ENCODE data around the gene HEPHL1.

Gene HEPHL1

GRCh38 chr11:94018721-94019120 is 2.4 kb upstream of the HEPHL1 start:
- DNase-seq (ENCODE audit: low read depth) = no peak
- no peak overlapping the region for H3K4me3 ChIP-seq (ENCODE audit: low read depth, low read length)

- no peak for DNase-seq (ENCODE audit: low read depth)
- no peak overlapping the region for H3K4me3 ChIP-seq (ENCODE audit: low read depth, low read length)
Measured at GRCh38 chr11:94023856-94024255, 2.7 kb downstream of the HEPHL1 start.

DNA sequence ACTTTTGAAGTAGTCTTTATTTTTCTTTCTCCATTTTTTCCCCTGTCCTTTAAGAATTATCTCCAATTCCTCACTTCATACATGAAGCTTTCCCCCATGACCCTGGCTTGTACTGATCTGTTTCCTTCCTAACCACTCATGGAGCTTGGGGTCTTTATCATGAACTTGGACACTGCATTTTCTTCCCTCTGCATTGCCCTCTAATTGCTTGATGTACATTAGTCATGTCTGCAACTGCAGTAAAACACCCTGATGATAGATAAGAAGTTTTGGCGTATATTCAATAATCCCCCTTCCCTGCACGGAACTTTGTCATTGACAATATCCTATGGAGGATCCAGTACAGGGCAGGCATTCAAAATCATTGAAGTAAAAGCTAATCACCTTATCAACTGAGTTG is 3.4 kb downstream of the HEPHL1 start:
- no peak for DNase-seq (ENCODE audit: low read depth)
- no peak overlapping the region for H3K4me3 ChIP-seq (ENCODE audit: low read depth, low read length)

- no peak for DNase-seq (ENCODE audit: low read depth)
- no peak overlapping the region for H3K4me3 ChIP-seq (ENCODE audit: low read depth, low read length)
Measured at GRCh38 chr11:94025690-94026394, 4.7 kb downstream of the HEPHL1 start.

DNA sequence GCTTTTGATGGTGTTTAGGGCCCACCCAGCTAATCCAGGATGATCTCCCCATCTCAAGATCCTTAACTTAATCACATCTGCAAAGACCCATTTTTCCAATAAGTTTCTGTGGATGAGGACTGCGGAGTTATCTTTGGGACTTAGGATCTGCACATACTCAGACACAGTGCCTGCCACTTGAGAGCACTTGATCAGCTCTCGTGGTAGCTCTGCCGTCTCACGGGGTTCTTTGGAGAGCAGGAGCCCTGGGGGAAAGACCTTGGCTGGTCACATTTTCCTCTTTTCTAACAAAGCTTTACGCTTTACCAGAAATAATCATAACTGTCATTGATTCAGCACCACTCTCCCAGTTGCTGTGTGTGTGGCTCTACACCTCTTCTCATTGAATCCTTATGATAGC is 6.1 kb downstream of the HEPHL1 start:
- no peak for DNase-seq (ENCODE audit: low read depth)
- H3K4me3 ChIP-seq (ENCODE audit: low read depth, low read length) = no peak overlapping the region

DNA sequence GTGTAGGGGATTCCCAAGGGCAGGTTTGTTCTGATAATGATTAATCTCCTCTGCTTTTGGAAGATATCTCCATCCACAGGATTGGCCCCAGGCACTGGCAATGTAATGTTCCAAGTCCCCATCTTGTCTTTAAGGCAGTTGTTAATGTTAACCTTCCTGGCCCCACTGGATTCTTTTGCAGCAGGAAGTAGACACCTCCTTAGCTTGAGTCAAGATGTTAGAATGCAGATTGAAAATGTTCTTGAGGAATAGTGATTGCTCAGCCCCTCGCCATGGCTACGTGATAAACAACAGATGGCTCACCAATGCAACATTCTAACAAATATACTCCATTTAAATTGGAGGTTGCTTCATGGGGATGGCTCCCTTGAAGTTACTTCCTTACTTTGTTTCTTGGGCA is 7.3 kb downstream of the HEPHL1 start:
- no peak overlapping the region for H3K4me3 ChIP-seq (ENCODE audit: low read depth, low read length)
- DNase-seq (ENCODE audit: low read depth) = peak; percentile 15

- DNase-seq (ENCODE audit: low read depth) = no peak
Measured at GRCh38 chr11:94030059-94030458, 8.9 kb downstream of the HEPHL1 start.

DNA sequence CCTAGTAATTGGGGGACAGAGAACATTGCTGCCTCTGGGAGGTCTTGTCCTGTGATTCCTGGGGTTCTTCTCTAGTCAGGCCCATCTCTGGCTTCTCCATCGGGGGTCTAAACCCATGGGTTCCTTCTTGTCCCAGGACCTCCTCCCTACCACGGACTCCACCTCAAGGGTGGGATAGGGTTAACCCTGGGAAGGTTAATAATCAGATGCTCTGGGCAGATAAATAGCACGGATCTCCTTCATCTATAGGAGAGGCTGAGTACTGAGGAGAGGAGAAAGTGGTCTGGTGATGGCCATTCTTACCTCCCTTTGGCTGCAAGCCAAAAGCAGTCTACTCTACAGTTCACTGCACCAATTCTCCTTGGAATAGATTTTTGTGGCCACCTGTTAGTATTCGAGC is 10.5 kb downstream of the HEPHL1 start:
- no peak overlapping the region for H3K4me3 ChIP-seq (ENCODE audit: low read depth, low read length)
- no peak for DNase-seq (ENCODE audit: low read depth)

More at GRCh38 chr11:94030059-94030458, 8.9 kb downstream of the HEPHL1 start:
- H3K4me3 ChIP-seq (ENCODE audit: low read depth, low read length) = no peak overlapping the region

GRCh38 chr11:94032066-94032465 is 10.9 kb downstream of the HEPHL1 start:
- H3K4me3 ChIP-seq (ENCODE audit: low read depth, low read length) = no peak overlapping the region
- no peak for DNase-seq (ENCODE audit: low read depth)

- no peak overlapping the region for H3K4me3 ChIP-seq (ENCODE audit: low read depth, low read length)
- DNase-seq (ENCODE audit: low read depth) = no peak
Measured at GRCh38 chr11:94032725-94033124, 11.6 kb downstream of the HEPHL1 start.

GRCh38 chr11:94034207-94034606 is 13.1 kb downstream of the HEPHL1 start:
- no peak overlapping the region for H3K4me3 ChIP-seq (ENCODE audit: low read depth, low read length)
- DNase-seq (ENCODE audit: low read depth) = no peak

GRCh38 chr11:94036096-94036495 is 14.9 kb downstream of the HEPHL1 start:
- H3K4me3 ChIP-seq (ENCODE audit: low read depth, low read length) = no peak overlapping the region
- DNase-seq (ENCODE audit: low read depth) = no peak

DNA sequence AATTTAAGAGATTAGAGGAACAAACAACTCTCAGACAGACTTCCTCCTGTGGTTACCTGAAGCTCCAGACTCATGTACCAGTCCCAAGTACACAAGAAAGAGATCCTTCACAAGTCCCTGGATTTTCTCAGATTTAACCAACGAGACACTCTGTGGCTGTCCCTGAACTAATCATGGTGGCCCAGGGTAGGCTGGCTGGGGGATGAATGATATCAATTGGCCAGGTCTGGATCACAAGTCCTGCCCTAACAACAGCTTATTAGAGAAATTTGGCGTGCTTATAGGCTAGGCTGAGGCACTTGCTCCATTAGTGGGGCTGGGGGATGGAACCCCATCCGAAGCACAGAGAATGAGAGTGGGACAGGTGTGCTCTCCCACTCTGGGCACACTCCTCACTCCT is 22.1 kb downstream of the HEPHL1 start:
- no peak for DNase-seq (ENCODE audit: low read depth)
- H3K4me3 ChIP-seq (ENCODE audit: low read depth, low read length) = no peak overlapping the region

DNA sequence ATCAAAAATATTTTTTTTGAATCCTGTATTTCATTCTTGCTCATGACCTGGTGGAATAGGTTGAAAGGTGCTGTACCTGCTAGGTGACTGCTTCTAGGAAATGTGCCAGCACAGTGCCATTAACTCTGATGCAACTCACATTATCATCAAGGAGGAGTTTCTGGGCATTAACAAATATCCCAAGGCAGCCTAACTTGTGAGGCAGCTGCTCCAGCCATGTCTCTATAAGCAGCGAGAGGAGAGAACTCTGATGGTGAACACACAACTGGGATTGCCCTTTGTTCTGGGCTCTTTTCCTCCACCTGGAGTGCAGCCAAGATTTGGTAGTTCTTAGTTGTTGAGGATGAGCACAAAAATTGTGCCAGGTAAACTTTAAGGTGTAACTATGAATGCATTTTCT is 25.6 kb downstream of the HEPHL1 start:
- DNase-seq (ENCODE audit: low read depth) = no peak
- H3K4me3 ChIP-seq (ENCODE audit: low read depth, low read length) = no peak overlapping the region

DNA sequence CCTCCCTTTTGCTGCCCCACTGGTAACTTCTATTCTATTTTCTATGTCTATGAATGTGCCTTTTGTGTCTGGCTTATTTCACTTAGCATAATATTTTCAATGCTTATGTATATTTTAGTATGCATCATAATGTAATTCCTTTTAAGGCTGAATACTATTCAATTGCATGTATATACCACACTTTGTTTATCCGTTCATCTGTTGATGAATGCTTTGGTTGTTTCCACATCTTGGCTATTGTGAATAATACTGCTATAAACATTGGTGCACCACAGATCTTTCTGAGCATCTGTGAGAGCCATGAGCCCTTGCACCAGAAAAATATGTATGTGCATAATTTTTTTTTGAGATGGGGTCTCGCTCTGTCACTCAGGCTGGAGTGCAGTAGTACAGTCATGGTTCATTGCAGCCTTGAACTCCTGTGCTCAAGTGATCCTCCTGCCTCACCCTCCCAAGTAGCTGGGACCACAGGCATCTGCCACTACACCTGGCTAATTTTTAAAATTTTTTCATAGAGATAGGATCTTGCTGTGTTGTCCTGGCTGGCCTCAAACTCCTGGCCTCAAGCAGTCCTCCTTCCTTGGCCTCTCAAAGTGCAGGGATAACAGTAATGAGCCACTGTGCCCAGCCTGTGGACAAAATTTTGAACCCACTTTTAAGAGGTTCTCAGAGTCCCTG is 27.0 kb downstream of the HEPHL1 start:
- no peak overlapping the region for H3K4me3 ChIP-seq (ENCODE audit: low read depth, low read length)
- DNase-seq (ENCODE audit: low read depth) = no peak

DNA sequence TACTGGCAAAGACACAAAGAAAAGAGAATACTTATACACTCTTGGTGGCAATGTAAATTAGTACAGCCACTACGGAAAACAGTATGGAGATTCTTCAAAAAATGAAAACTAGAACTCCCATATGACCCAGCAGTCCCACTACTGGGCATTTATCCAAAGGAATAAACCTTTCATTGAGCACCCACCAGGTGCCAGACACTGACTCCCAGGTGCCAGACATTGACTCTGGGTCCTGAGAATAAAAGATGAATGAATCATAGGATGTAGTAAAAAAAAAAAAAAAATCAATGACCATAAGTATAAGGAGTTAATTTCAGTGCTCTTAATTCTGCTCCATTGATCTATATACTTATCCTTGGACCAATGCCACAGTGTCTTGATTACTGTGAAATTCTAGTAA is 28.2 kb downstream of the HEPHL1 start:
- no peak overlapping the region for H3K4me3 ChIP-seq (ENCODE audit: low read depth, low read length)
- no peak for DNase-seq (ENCODE audit: low read depth)

- DNase-seq (ENCODE audit: low read depth) = no peak
- no peak overlapping the region for H3K4me3 ChIP-seq (ENCODE audit: low read depth, low read length)
Measured at GRCh38 chr11:94058630-94059029, 37.5 kb downstream of the HEPHL1 start.

GRCh38 chr11:94059065-94059464 is 37.9 kb downstream of the HEPHL1 start:
- DNase-seq (ENCODE audit: low read depth) = no peak
- no peak overlapping the region for H3K4me3 ChIP-seq (ENCODE audit: low read depth, low read length)

- no peak for DNase-seq (ENCODE audit: low read depth)
Measured at GRCh38 chr11:94060401-94060800, 39.2 kb downstream of the HEPHL1 start.

DNA sequence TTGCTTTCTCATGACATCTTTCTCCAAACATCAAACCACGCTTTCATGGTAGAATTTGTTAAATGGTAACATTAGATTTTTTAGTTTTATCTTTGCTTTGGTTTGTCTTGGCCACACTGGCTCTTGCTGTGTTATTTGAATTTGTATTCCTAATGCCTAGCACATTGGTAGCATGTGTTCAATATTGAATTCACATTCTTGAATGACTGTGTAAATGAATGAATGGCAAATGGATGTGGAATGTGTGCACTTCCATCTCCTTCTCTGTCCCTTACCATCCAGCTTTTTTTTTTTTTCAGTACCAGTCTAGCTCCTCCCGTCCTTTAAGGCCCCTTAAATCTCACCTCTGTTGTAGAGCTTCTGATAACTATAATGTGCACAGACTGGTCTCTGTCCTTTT is 41.2 kb downstream of the HEPHL1 start:
- no peak for DNase-seq (ENCODE audit: low read depth)
- no peak overlapping the region for H3K4me3 ChIP-seq (ENCODE audit: low read depth, low read length)

More at GRCh38 chr11:94060401-94060800, 39.2 kb downstream of the HEPHL1 start:
- no peak overlapping the region for H3K4me3 ChIP-seq (ENCODE audit: low read depth, low read length)

DNA sequence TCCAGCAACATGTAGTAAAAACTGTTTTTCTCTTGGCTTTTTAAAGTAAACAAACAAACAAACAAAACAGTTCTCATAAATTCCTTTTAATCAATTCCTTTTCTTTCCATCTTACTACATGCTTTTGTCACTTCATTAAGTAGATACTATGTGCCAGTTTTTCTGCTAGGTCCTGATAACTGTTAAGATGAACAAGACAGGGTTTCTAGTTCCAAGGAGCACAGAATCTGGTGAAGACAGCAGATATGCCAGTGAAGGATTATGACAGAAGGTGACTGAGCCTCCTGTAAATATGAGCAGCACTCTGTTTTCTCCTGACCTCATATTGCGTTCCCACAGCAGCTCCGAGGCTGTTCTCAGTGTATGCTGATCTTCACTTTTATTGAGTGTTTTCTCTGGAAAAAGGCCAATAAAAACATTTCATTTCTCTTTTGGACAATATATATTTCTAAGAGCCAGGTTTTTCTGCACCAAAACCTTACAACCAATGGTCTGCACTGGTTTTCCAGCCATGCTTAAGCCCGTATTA is 45.8 kb downstream of the HEPHL1 start:
- H3K4me3 ChIP-seq (ENCODE audit: low read depth, low read length) = no peak overlapping the region
- peak; percentile 20 for DNase-seq (ENCODE audit: low read depth)
